Measurements from ENCODE around the gene DNAJC18. TPM values are rescaled to one million over a fixed set of nuclear protein-coding genes. Genes with fewer than 3 reads are reported as not detected.

DNAJC18 gene
- total and polyA plus RNA-seq, 2 of the 8 experiments (the other 6 are each of a cell fraction or from before 2014, with no cell fraction given), result 7.8 to 29.2 TPM

GRCh38 chr5:139460455-139460854 lies 21.1 kb upstream of the DNAJC18 start:
- Histone ChIP-seq H3K18ac (ENCODE audit: extremely low read depth, low read length) (no peak overlapping the region), H3K23me2 (ENCODE audit: low read depth, low read length) (no peaks in the 10 kb centered on the region), H3K79me1 (ENCODE audit: low read depth, low read length) (no peaks in the 10 kb centered on the region), H3K4ac (replicated peaks; ENCODE audit: insufficient read length, low read depth, low read length) (no peak overlapping the region), H3K27me3 (replicated peaks in 1 of 4; ENCODE audit: control insufficient read depth in 3 of 4, extremely low read depth in 1 of 4, insufficient read depth in 3 of 4, low read length in 3 of 4) (no peaks in the 10 kb centered on the region), H3K23ac (ENCODE audit: insufficient read length) (no peak overlapping the region), H3K9me3 (ENCODE audit: insufficient read depth in 2 of 2, low read depth in 1 of 2, low read length in 1 of 2) (no peaks in the 10 kb centered on the region), H3K27ac (ENCODE audit: low read depth, low read length) (no peak overlapping the region), H3K56ac (replicated peaks; ENCODE audit: insufficient read length, low read depth, low read length) (no peak overlapping the region), H3K4me3 (ENCODE audit: extremely low read depth in 1 of 4, insufficient read depth in 2 of 4, low read depth in 3 of 4, low read length in 4 of 4) (no peak overlapping the region), H4K8ac (ENCODE audit: extremely low read depth, insufficient read depth, low read length) (no peak overlapping the region), H3K4me1 (replicated peaks in 1 of 4; ENCODE audit: control insufficient read depth in 3 of 4, insufficient read depth in 4 of 4, low read length in 3 of 4) (peaks cover 5 to 15% (median 12%) of the 10 kb centered on the region in 4 experiments; a peak in 6 of 7 replicates), H3K4me2 (ENCODE audit: insufficient read depth in 1 of 2, low read depth in 2 of 2, low read length in 2 of 2) (no peak overlapping the region), H2BK120ac (replicated peaks; ENCODE audit: low read depth, low read length) (no peak overlapping the region), H3K36me3 (ENCODE audit: control insufficient read depth in 2 of 4, insufficient read depth in 4 of 4, low read length in 3 of 4) (no peaks in the 10 kb centered on the region), H3K79me2 (ENCODE audit: control insufficient read depth in 1 of 2, insufficient read depth in 2 of 2, low read length in 2 of 2) (no peaks in the 10 kb centered on the region), H4K5ac (ENCODE audit: insufficient read length, low read depth, low read length) (no peak overlapping the region), H3K14ac (ENCODE audit: insufficient read length) (no peak overlapping the region), H4K20me1 (replicated peaks in 1 of 2; ENCODE audit: control insufficient read depth in 1 of 2, insufficient read depth in 2 of 2, low read length in 2 of 2) (no peaks in the 10 kb centered on the region), H2BK15ac (ENCODE audit: low read length) (no peak overlapping the region), H2BK12ac (ENCODE audit: low read depth, low read length) (no peak overlapping the region), H3K9ac (replicated peaks in 1 of 4; ENCODE audit: extremely low read depth in 1 of 4, low read depth in 3 of 4, low read length in 3 of 4) (no peak overlapping the region), H4K91ac (replicated peaks; ENCODE audit: insufficient read length, low read length) (no peak overlapping the region), H2AFZ (ENCODE audit: low read length) (no peak overlapping the region), H2AK5ac (ENCODE audit: low read depth, low read length) (no peak overlapping the region), H2BK20ac (ENCODE audit: low read length) (no peak overlapping the region), H2BK5ac (ENCODE audit: low read depth, low read length) (no peak overlapping the region)
- DNase-seq (ENCODE audit: low read depth in 1 of 2, low spot score in 2 of 2) (no peak), FAIRE-seq (no peak)
- ChIA-PET POLR2A (ENCODE audit: partially characterized antibody) (no interaction called here), CTCF (ENCODE audit: partially characterized antibody) (interaction anchor here (1.1 to 3.0 kb wide), 2 partner anchors 54 to 59 kb away, joined by 4 to 12 read pairs; no protein-coding TSS in a partner anchor)
- WGBS, 2 experiments (ENCODE audit: extremely low coverage in 1 of 2, insufficient coverage in 1 of 2, insufficient read length in 1 of 2, insufficient replicate concordance in 2 of 2, low coverage in 1 of 2, low lambda C conversion rate in 2 of 2, missing lambda C conversion rate in 1 of 2), result 75% methylated on average over 1 of the region's 1 CpG; no CpG with 5 or more reads in 1 of the 2 experiments
- TF ChIP-seq SP2 (IDR thresholded peaks at IDR 0.05; ENCODE audit: low read length) (no peak), TBP (IDR thresholded peaks at IDR 0.05; ENCODE audit: low read depth, low read length) (no peak), GTF2F1 (IDR thresholded peaks at IDR 0.05; ENCODE audit: borderline replicate concordance, low read depth, low read length) (no peak), TCF12 (IDR thresholded peaks at IDR 0.05; ENCODE audit: low read depth, low read length) (no peak)
